Neural cell (in vitro differentiated cells): ENCODE measurements around the gene PDGFB. TPM values are rescaled to one million over a fixed set of nuclear protein-coding genes. Genes with fewer than 3 reads are reported as not detected.

Experiments
- H2AFZ ChIP-seq: fragments of 200-600, 300-800 bp; sonication (generic), shearing (Covaris generic); 2 replicates; pipeline ENCODE4 v1.6.0; 2014; ENCODE audit warnings: low read depth, mild to moderate bottlenecking, antibody characterized with exemption, low read length, moderate library complexity
- H3F3A ChIP-seq: fragments of 200-600 bp; shearing (Covaris generic); 2 replicates; pipeline ENCODE4 v1.6.1; 2016; ENCODE audit warnings: mild to moderate bottlenecking, moderate library complexity, mixed read lengths, antibody characterized with exemption, low read length; ENCODE audit not compliant: insufficient read depth, poor library complexity, severe bottlenecking
- H3K27ac ChIP-seq: fragments of 200-600, 300-800 bp; sonication (generic), shearing (Covaris generic); 2 replicates; pipeline ENCODE4 v1.5.1; 2014; ENCODE audit warnings: mild to moderate bottlenecking, low read length, moderate library complexity
- H3K27me3 ChIP-seq: fragments of 300-800, 200-600 bp; sonication (generic), shearing (Covaris generic); 2 replicates; pipeline ENCODE4 v1.6.0; 2014; ENCODE audit warnings: mild to moderate bottlenecking, low read depth, low read length, moderate library complexity; ENCODE audit not compliant: insufficient read depth
- H3K36me3 ChIP-seq: fragments of 300-800, 200-600 bp; sonication (generic), shearing (Covaris generic); 2 replicates; pipeline ENCODE4 v1.5.1; 2014; ENCODE audit warnings: mild to moderate bottlenecking, antibody characterized with exemption, low read length, moderate library complexity; ENCODE audit not compliant: insufficient read depth
- H3K4me2 ChIP-seq: fragments of 300-800, 200-600 bp; sonication (generic), shearing (Covaris generic); 2 replicates; pipeline ENCODE4 v1.6.0; 2014; ENCODE audit warnings: mild to moderate bottlenecking, low read length
- H3K4me3 ChIP-seq: fragments of 300-800, 200-600 bp; sonication (generic), shearing (Covaris generic); 2 replicates; pipeline ENCODE4 v1.5.1; 2014; ENCODE audit warnings: mild to moderate bottlenecking, low read length, moderate library complexity
- H3K79me2 ChIP-seq: fragments of 200-600 bp; shearing (Covaris generic); replicated peaks from 2 replicates; pipeline ENCODE4 v1.6.0; 2014; ENCODE audit warnings: mild to moderate bottlenecking, low read length, moderate library complexity; ENCODE audit not compliant: insufficient read depth
- H3K9ac ChIP-seq: fragments of 300-800, 200-600 bp; sonication (generic), shearing (Covaris generic); 2 replicates; pipeline ENCODE4 v1.6.1; 2016; ENCODE audit warnings: mild to moderate bottlenecking, low read length, mixed read lengths
- H3K9me2 ChIP-seq: fragments of 200-600 bp; shearing (Covaris generic); 2 replicates; pipeline ENCODE4 v1.6.1; 2016; ENCODE audit warnings: mild to moderate bottlenecking, low read length, mixed read lengths; ENCODE audit not compliant: insufficient read depth
- H3K9me3 ChIP-seq: fragments of 200-600, 300-800 bp; sonication (generic), shearing (Covaris generic); 2 replicates; pipeline ENCODE4 v1.6.1; 2016; ENCODE audit warnings: mild to moderate bottlenecking, mixed run types, low read length, moderate library complexity, mixed read lengths
- H4K20me1 ChIP-seq: fragments of 200-600 bp; shearing (Covaris generic); 2 replicates; pipeline ENCODE4 v1.6.1; 2016; ENCODE audit warnings: mild to moderate bottlenecking, mixed run types; ENCODE audit not compliant: insufficient read depth
- EP300 ChIP-seq: fragments of 450-650 bp; conservative IDR thresholded peaks from 2 replicates; pipeline ENCODE4 v1.6.1; 2014; ENCODE audit warnings: antibody characterized with exemption, mild to moderate bottlenecking, moderate library complexity; ENCODE audit not compliant: poor library complexity, severe bottlenecking
- EZH2 ChIP-seq: fragments of 200-600, 300-800 bp; shearing (Covaris generic), sonication (generic); IDR thresholded peaks from 2 replicates; pipeline ENCODE4 v1.6.1; 2014; ENCODE audit warnings: antibody characterized with exemption, low read length, borderline replicate concordance, mild to moderate bottlenecking; ENCODE audit not compliant: insufficient read depth, poor library complexity, severe bottlenecking
- MXI1 ChIP-seq: fragments of 450-650 bp; conservative IDR thresholded peaks from 2 replicates; pipeline ENCODE4 v1.6.1; 2014; ENCODE audit warnings: antibody characterized with exemption, mild to moderate bottlenecking; ENCODE audit not compliant: poor library complexity, severe bottlenecking
- POLR2AphosphoS5 ChIP-seq: IDR thresholded peaks from 2 replicates; pipeline ENCODE4 v1.6.1; 2012
- RAD21 ChIP-seq: fragments of 450-650 bp; conservative IDR thresholded peaks from 2 replicates; pipeline ENCODE4 v1.6.1; 2014; ENCODE audit warnings: antibody characterized with exemption, mild to moderate bottlenecking, moderate library complexity
- REST ChIP-seq: IDR thresholded peaks from 2 replicates; pipeline ENCODE4 v1.6.1; 2012; ENCODE audit warnings: borderline replicate concordance
- SMC3 ChIP-seq: fragments of 450-650 bp; conservative IDR thresholded peaks from 2 replicates; pipeline ENCODE4 v1.6.1; 2014; ENCODE audit warnings: antibody characterized with exemption, mild to moderate bottlenecking, moderate library complexity; ENCODE audit not compliant: poor library complexity
- TAF1 ChIP-seq: IDR thresholded peaks from 2 replicates; pipeline ENCODE4 v1.6.1; 2012; ENCODE audit warnings: low read depth
- polyA plus RNA-seq: library from polyadenylated mRNA; depleted of rRNA; stranded (reverse); fragments of >200 nt; gene quantifications from 2 replicates; pipeline ENCODE4 v1.2.3, GENCODE V29; 2014
- TF ChIP-seq, protein P1 (sequence below): fragments of 450-650 bp; IDR thresholded peaks from 2 replicates; pipeline ENCODE4 v1.5.1; 2014; ENCODE audit warnings: antibody characterized with exemption, mild to moderate bottlenecking, moderate library complexity; ENCODE audit not compliant: poor library complexity, severe bottlenecking

The PDGFB gene
- polyA plus RNA-seq, 1 donor from 2014 or later = 0.61 TPM

GRCh38 chr22:39291523-39291922, 46.7 kb upstream of the PDGFB start:
- Histone ChIP-seq H3K9me2 (no peaks in the 10 kb centered on the region), H3K27ac (no peak overlapping the region), H2AFZ (no peak overlapping the region), H3K4me3 (no peak overlapping the region), H4K20me1 (no peaks in the 10 kb centered on the region), H3K4me2 (no peak overlapping the region), H3K27me3 (no peaks in the 10 kb centered on the region), H3K9me3 (no peaks in the 10 kb centered on the region), H3K79me2 (no peaks in the 10 kb centered on the region), H3F3A (no peaks in the 10 kb centered on the region), H3K9ac (no peak overlapping the region), H3K36me3 (no peaks in the 10 kb centered on the region)
- TF ChIP-seq POLR2AphosphoS5 = no peak
- no peak for TF ChIP-seq RAD21
- no peak for TF ChIP-seq EP300
- TF ChIP-seq MXI1 = no peak
- TF ChIP-seq, protein P1, sequence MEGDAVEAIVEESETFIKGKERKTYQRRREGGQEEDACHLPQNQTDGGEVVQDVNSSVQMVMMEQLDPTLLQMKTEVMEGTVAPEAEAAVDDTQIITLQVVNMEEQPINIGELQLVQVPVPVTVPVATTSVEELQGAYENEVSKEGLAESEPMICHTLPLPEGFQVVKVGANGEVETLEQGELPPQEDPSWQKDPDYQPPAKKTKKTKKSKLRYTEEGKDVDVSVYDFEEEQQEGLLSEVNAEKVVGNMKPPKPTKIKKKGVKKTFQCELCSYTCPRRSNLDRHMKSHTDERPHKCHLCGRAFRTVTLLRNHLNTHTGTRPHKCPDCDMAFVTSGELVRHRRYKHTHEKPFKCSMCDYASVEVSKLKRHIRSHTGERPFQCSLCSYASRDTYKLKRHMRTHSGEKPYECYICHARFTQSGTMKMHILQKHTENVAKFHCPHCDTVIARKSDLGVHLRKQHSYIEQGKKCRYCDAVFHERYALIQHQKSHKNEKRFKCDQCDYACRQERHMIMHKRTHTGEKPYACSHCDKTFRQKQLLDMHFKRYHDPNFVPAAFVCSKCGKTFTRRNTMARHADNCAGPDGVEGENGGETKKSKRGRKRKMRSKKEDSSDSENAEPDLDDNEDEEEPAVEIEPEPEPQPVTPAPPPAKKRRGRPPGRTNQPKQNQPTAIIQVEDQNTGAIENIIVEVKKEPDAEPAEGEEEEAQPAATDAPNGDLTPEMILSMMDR = no peak
- TF ChIP-seq REST = no peak
- no peak for TF ChIP-seq TAF1
- no peak for TF ChIP-seq SMC3
- TF ChIP-seq EZH2 = no peak

- TF ChIP-seq MXI1 = no peak
- H3K4me2 ChIP-seq = no peak overlapping the region
- H3K4me3 ChIP-seq = no peak overlapping the region
- no peak overlapping the region for H3K9ac ChIP-seq
- H3K27ac ChIP-seq = no peak overlapping the region
- H2AFZ ChIP-seq = no peak overlapping the region
- H3K36me3 ChIP-seq = no peaks in the 10 kb centered on the region
- H3K9me3 ChIP-seq = no peaks in the 10 kb centered on the region
- H3F3A ChIP-seq = no peaks in the 10 kb centered on the region
- no peaks in the 10 kb centered on the region for H3K27me3 ChIP-seq
- no peaks in the 10 kb centered on the region for H3K79me2 ChIP-seq
- H4K20me1 ChIP-seq = no peaks in the 10 kb centered on the region
- no peaks in the 10 kb centered on the region for H3K9me2 ChIP-seq
Measured at GRCh38 chr22:39290724-39291161, 46.0 kb upstream of the PDGFB start.

GRCh38 chr22:39289975-39290720, 45.4 kb upstream of the PDGFB start:
- no peak overlapping the region for H3K4me2 ChIP-seq
- no peaks in the 10 kb centered on the region for H3F3A ChIP-seq
- TF ChIP-seq, protein P1 = no peak
- no peak for TF ChIP-seq MXI1
- no peak for TF ChIP-seq EP300
- no peak for TF ChIP-seq POLR2AphosphoS5
- TF ChIP-seq TAF1 = no peak
- TF ChIP-seq EZH2 = no peak
- TF ChIP-seq REST = no peak
- TF ChIP-seq RAD21 = no peak
- TF ChIP-seq SMC3 = no peak
- H4K20me1 ChIP-seq = no peaks in the 10 kb centered on the region
- H3K79me2 ChIP-seq = no peaks in the 10 kb centered on the region
- no peak overlapping the region for H2AFZ ChIP-seq
- H3K36me3 ChIP-seq = no peaks in the 10 kb centered on the region
- no peaks in the 10 kb centered on the region for H3K9me3 ChIP-seq
- no peak overlapping the region for H3K9ac ChIP-seq
- H3K4me3 ChIP-seq = no peak overlapping the region
- no peaks in the 10 kb centered on the region for H3K9me2 ChIP-seq
- no peaks in the 10 kb centered on the region for H3K27me3 ChIP-seq
- no peak overlapping the region for H3K27ac ChIP-seq
